ENCODE measurements around the gene ALG8. TPM values are rescaled to one million over a fixed set of nuclear protein-coding genes. Genes with fewer than 3 reads are reported as not detected.
A peak's percentile ranks its signal among the peaks of the same experiment; 100 is the strongest.

ALG8 gene
- total RNA-seq, 4 donors from 2014 or later = 13.8 to 18.3 (median 17.0) TPM

DNA sequence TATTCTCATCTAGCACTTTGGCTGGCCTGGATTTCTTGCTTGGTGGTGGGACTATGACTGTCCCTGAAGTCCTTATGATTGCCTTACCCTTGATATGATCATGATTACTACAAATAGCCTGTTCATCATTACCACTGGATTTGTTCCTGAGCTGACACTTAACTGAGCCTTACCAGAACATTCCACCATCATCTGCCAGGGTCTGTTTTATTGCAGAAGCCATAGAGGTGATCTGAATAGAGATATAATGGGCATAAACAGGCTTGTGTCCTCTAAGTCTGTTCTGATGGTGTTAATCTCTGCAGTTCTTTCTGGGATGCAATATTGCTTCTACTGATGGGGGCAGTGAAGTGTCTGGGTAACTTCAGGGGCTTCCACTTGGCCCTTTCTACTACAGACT lies 12.4 kb upstream of the ALG8 start:
- intact Hi-C loops (cut with DNase I; ENCODE audit: low total_unique reads) = no loop called here
- TF ChIP-seq CTCF (IDR thresholded peaks at IDR 0.05) (no peak), POLR2A (IDR thresholded peaks at IDR 0.05) (no peak)
- H3K4me3 ChIP-seq (ENCODE audit: low read depth, poor library complexity, severe bottlenecking) = no peak overlapping the region
- DNase-seq (ENCODE audit: low spot score in 2 of 2) = no peak

DNA sequence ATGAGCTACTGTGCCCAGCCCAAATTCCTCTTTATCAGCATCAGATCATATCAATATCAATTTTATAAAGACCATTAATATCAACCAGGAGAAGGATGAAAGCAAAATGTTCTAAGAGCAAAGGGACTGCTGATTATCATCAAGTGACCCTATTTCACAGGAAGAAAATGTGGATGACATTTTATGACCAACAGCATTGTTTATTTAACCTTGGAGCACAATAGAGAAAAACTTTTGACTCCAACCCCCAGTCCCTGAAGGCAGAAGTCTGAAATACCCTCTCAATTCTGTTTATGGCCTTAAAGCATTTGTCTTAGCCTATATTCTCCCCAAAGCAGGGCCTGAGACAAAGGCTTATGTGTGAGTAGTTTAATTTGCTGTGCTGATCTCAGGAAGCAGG lies 11.3 kb upstream of the ALG8 start:
- no peak overlapping the region for H3K4me3 ChIP-seq (ENCODE audit: low read depth, poor library complexity, severe bottlenecking)
- TF ChIP-seq CTCF (IDR thresholded peaks at IDR 0.05) = no peak
- TF ChIP-seq POLR2A (IDR thresholded peaks at IDR 0.05) = no peak
- intact Hi-C loops (cut with DNase I; ENCODE audit: low total_unique reads) = no loop called here
- no peak for DNase-seq (ENCODE audit: low spot score in 2 of 2)

GRCh38 chr11:78150346-78150745 lies 10.9 kb upstream of the ALG8 start:
- no peak for TF ChIP-seq CTCF (IDR thresholded peaks at IDR 0.05)
- TF ChIP-seq POLR2A (IDR thresholded peaks at IDR 0.05) = no peak
- intact Hi-C loops (cut with DNase I; ENCODE audit: low total_unique reads) = no loop called here
- DNase-seq (ENCODE audit: low spot score in 2 of 2) = no peak
- no peak overlapping the region for H3K4me3 ChIP-seq (ENCODE audit: low read depth, poor library complexity, severe bottlenecking)
- 92 to 97% methylated on average over 4 of the region's 4 CpGs for WGBS, 2 donors

GRCh38 chr11:78149646-78150045 lies 10.2 kb upstream of the ALG8 start:
- DNase-seq (ENCODE audit: low spot score in 2 of 2) = no peak
- 21 to 22% methylated on average over 1 of the region's 1 CpG for WGBS, 2 donors
- no peak overlapping the region for H3K4me3 ChIP-seq (ENCODE audit: low read depth, poor library complexity, severe bottlenecking)
- intact Hi-C loops (cut with DNase I; ENCODE audit: low total_unique reads) = no loop called here
- TF ChIP-seq CTCF (IDR thresholded peaks at IDR 0.05) (no peak), POLR2A (IDR thresholded peaks at IDR 0.05) (no peak)

GRCh38 chr11:78147807-78148206 lies 8.4 kb upstream of the ALG8 start:
- no peak for TF ChIP-seq POLR2A (IDR thresholded peaks at IDR 0.05)
- no peak overlapping the region for H3K4me3 ChIP-seq (ENCODE audit: low read depth, poor library complexity, severe bottlenecking)
- peak in 1 of 2 donors; percentile 17 for DNase-seq (ENCODE audit: low spot score in 2 of 2)
- intact Hi-C loops (cut with DNase I; ENCODE audit: low total_unique reads) = no loop called here
- WGBS, 2 donors = 70 to 75% methylated on average over 2 of the region's 2 CpGs

DNA sequence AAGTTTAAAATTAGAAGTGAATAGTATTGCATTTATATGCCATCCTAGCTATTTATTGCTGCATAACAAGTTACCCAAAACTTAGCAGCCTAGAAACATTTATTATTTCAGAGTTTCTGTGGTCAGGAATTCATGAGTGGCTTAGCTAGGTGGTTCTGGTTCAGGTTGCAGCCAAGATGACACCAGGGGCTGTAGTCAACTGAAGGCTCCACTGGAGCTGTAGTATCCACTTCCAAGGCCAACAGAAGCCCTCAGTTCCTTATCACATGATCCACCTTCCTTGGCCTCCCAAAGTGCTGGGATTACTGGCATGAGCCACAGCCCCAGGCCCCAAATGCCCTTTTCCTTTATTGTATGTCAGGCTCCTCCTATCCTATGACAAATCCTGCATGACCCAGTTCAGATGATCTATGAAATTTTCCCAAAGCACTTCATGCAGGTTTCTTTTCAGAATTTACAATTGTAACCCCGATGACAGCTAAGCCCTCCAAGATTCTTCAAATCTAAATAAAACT lies 6.1 kb upstream of the ALG8 start:
- no peak overlapping the region for H3K4me3 ChIP-seq (ENCODE audit: low read depth, poor library complexity, severe bottlenecking)
- peak in 1 of 2 donors; percentile 32 for DNase-seq (ENCODE audit: low spot score in 2 of 2)
- WGBS, 2 donors = 88 to 90% methylated on average over 1 of the region's 1 CpG
- TF ChIP-seq POLR2A (IDR thresholded peaks at IDR 0.05) (no peak), CTCF (IDR thresholded peaks at IDR 0.05) (no peak)
- intact Hi-C loops (cut with DNase I; ENCODE audit: low total_unique reads) = no loop called here
